ENCODE measurements around the gene LIN37.

The LIN37 gene, protein sequence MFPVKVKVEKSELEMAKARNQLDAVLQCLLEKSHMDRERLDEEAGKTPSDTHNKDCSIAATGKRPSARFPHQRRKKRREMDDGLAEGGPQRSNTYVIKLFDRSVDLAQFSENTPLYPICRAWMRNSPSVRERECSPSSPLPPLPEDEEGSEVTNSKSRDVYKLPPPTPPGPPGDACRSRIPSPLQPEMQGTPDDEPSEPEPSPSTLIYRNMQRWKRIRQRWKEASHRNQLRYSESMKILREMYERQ

GRCh38 chr19:35748106-35749020 lies at the start of gene LIN37:
Gene LIN37, plus strand, starts transcription at chr19:35748576. Its CDS starts 149 bp downstream, at chr19:35748725.
- TF ChIP-seq CTCF (conservative IDR thresholded peaks at IDR 0.05) = no peak

GRCh38 chr19:35702223-35703012 lies 46.0 kb upstream of the LIN37 start:
- peak overlapping the region; percentile 76 for H3K27ac ChIP-seq
- TF ChIP-seq CTCF (conservative IDR thresholded peaks at IDR 0.05) = no peak

More at GRCh38 chr19:35748106-35749020, at the start of gene LIN37:
- peak within 1 kb of the TSS; percentile 72; the same call in 1 of the 2 replicates for H3K27ac ChIP-seq

- no peak for TF ChIP-seq CTCF (conservative IDR thresholded peaks at IDR 0.05)
- H3K27ac ChIP-seq = peak overlapping the region; percentile 76
Measured at GRCh38 chr19:35703343-35703742, 45.0 kb upstream of the LIN37 start.

DNA sequence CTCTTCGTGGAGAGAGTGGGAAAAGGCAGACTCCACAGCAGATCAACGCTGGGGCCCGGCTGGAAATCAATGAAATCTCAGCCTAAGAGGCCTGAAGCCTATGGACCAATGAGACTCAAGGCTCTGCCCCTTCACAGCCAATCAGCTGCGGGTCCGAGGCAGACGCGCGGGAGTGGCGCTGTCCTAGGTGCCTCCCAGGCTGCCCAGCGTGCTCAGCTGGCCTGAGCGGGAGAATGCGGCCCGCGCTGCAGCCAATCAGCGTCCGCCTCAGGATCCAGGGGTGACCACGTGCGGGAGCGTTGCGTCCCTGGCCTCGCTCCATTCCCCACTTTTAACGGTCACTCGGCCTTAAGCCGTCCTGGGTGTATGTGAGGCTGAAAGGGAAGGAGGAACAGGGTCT lies 44.2 kb upstream of the LIN37 start, which contains the start of gene ZBTB32:
Gene ZBTB32, plus strand, starts transcription at position 341 of the 400 bp plus-strand sequence. CDS start 10,069 bp downstream, outside the sequence.
- no peak for TF ChIP-seq CTCF (conservative IDR thresholded peaks at IDR 0.05)
- peak within 1 kb of the TSS; percentile 76; the same call in 1 of the 2 replicates for H3K27ac ChIP-seq

DNA sequence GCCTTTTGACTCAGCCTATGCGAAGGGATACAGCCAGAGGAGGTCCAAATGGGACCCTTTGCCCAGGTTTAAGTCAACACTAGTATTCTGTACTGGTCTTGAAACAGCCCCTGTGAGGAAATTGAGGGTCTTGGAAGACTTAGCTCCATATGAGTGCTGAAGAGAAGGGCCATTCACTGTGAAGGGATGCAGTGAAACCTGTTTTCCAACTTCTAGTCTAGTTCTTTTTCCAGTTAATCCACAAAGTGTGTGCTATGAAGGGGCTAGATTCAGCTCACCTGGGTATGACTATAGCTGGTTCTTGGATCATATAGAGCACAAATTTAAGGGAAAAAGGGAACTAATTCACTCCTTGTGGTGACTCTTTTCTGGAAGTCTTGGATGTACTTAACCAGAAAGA lies 40.0 kb upstream of the LIN37 start:
- H3K27ac ChIP-seq = no peak overlapping the region
- TF ChIP-seq CTCF (conservative IDR thresholded peaks at IDR 0.05) = no peak

GRCh38 chr19:35710784-35711723 lies 37.3 kb upstream of the LIN37 start:
- no peak for TF ChIP-seq CTCF (conservative IDR thresholded peaks at IDR 0.05)
- no peak overlapping the region for H3K27ac ChIP-seq

Data from VCaP (cell line).